ENCODE data around the gene C20orf202.

C20orf202 gene

DNA sequence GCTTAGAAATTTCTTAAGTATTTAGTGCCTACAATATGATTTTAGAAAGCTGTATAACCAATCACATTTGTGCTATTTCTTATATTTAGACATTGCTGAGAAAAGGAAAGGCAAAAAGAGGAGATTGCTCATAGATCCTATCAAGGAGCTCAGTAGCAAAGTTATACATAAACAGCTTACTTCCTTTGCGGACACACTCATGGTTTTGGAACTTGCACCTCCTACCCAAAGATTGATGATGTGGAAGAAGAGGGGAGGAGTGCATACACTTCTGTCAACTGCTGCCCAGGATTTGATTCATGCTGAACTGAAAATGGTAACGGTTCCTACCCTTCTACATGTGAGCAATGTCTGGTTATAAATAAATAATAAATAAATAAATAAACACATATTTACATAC lies 39.3 kb downstream of the C20orf202 start:
- H3K36me3 ChIP-seq (ENCODE audit: control insufficient read depth in 2 of 2, insufficient read depth in 1 of 2, low read length in 2 of 2) = no peaks in the 10 kb centered on the region
- TF ChIP-seq, protein P1, sequence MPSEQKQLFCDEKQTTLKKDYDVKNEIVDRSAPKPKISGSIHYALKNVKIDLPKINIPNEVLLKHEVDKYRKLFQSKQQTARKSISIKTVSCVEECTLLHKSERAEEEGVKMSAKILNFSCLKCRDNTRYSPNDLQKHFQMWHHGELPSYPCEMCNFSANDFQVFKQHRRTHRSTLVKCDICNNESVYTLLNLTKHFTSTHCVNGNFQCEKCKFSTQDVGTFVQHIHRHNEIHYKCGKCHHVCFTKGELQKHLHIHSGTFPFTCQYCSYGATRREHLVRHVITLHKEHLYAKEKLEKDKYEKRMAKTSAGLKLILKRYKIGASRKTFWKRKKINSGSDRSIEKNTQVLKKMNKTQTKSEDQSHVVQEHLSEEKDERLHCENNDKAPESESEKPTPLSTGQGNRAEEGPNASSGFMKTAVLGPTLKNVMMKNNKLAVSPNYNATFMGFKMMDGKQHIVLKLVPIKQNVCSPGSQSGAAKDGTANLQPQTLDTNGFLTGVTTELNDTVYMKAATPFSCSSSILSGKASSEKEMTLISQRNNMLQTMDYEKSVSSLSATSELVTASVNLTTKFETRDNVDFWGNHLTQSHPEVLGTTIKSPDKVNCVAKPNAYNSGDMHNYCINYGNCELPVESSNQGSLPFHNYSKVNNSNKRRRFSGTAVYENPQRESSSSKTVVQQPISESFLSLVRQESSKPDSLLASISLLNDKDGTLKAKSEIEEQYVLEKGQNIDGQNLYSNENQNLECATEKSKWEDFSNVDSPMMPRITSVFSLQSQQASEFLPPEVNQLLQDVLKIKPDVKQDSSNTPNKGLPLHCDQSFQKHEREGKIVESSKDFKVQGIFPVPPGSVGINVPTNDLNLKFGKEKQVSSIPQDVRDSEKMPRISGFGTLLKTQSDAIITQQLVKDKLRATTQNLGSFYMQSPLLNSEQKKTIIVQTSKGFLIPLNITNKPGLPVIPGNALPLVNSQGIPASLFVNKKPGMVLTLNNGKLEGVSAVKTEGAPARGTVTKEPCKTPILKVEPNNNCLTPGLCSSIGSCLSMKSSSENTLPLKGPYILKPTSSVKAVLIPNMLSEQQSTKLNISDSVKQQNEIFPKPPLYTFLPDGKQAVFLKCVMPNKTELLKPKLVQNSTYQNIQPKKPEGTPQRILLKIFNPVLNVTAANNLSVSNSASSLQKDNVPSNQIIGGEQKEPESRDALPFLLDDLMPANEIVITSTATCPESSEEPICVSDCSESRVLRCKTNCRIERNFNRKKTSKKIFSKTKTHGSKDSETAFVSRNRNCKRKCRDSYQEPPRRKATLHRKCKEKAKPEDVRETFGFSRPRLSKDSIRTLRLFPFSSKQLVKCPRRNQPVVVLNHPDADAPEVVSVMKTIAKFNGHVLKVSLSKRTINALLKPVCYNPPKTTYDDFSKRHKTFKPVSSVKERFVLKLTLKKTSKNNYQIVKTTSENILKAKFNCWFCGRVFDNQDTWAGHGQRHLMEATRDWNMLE (tag by site-specific recombination; conservative IDR thresholded peaks at IDR 0.05; ENCODE audit: low read depth) = no peak
- TF ChIP-seq ZNF23 (tag by site-specific recombination; IDR thresholded peaks at IDR 0.05; ENCODE audit: borderline replicate concordance) (no peak), GLIS1 (tag by site-specific recombination; IDR thresholded peaks at IDR 0.05) (no peak), FEZF1 (tag by site-specific recombination; IDR thresholded peaks at IDR 0.05) (no peak), ZBTB8A (tag by site-specific recombination; IDR thresholded peaks at IDR 0.05) (no peak), ZNF629 (tag by site-specific recombination; IDR thresholded peaks at IDR 0.05) (no peak), GLI4 (tag by site-specific recombination; IDR thresholded peaks at IDR 0.05) (no peak), ZNF623 (tag by site-specific recombination; IDR thresholded peaks at IDR 0.05) (no peak), ZNF701 (tag by site-specific recombination; IDR thresholded peaks at IDR 0.05) (no peak), ZNF24 (tag by site-specific recombination; IDR thresholded peaks at IDR 0.05) (no peak), ZNF214 (tag by site-specific recombination; IDR thresholded peaks at IDR 0.05; ENCODE audit: borderline replicate concordance) (no peak), OVOL3 (tag by site-specific recombination; IDR thresholded peaks at IDR 0.05) (no peak), MEIS1 (CRISPR knock-in tag; IDR thresholded peaks at IDR 0.05; ENCODE audit: borderline replicate concordance) (no peak), ZBTB17 (tag by site-specific recombination; IDR thresholded peaks at IDR 0.05) (no peak)
- TF ChIP-seq, protein P2, sequence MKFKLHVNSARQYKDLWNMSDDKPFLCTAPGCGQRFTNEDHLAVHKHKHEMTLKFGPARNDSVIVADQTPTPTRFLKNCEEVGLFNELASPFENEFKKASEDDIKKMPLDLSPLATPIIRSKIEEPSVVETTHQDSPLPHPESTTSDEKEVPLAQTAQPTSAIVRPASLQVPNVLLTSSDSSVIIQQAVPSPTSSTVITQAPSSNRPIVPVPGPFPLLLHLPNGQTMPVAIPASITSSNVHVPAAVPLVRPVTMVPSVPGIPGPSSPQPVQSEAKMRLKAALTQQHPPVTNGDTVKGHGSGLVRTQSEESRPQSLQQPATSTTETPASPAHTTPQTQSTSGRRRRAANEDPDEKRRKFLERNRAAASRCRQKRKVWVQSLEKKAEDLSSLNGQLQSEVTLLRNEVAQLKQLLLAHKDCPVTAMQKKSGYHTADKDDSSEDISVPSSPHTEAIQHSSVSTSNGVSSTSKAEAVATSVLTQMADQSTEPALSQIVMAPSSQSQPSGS (tag by site-specific recombination; IDR thresholded peaks at IDR 0.05; ENCODE audit: low read depth) = no peak
- TF ChIP-seq, protein P3, sequence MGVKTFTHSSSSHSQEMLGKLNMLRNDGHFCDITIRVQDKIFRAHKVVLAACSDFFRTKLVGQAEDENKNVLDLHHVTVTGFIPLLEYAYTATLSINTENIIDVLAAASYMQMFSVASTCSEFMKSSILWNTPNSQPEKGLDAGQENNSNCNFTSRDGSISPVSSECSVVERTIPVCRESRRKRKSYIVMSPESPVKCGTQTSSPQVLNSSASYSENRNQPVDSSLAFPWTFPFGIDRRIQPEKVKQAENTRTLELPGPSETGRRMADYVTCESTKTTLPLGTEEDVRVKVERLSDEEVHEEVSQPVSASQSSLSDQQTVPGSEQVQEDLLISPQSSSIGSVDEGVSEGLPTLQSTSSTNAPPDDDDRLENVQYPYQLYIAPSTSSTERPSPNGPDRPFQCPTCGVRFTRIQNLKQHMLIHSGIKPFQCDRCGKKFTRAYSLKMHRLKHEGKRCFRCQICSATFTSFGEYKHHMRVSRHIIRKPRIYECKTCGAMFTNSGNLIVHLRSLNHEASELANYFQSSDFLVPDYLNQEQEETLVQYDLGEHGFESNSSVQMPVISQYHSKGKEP (tag by site-specific recombination; IDR thresholded peaks at IDR 0.05) = no peak
- TF ChIP-seq, protein P4, sequence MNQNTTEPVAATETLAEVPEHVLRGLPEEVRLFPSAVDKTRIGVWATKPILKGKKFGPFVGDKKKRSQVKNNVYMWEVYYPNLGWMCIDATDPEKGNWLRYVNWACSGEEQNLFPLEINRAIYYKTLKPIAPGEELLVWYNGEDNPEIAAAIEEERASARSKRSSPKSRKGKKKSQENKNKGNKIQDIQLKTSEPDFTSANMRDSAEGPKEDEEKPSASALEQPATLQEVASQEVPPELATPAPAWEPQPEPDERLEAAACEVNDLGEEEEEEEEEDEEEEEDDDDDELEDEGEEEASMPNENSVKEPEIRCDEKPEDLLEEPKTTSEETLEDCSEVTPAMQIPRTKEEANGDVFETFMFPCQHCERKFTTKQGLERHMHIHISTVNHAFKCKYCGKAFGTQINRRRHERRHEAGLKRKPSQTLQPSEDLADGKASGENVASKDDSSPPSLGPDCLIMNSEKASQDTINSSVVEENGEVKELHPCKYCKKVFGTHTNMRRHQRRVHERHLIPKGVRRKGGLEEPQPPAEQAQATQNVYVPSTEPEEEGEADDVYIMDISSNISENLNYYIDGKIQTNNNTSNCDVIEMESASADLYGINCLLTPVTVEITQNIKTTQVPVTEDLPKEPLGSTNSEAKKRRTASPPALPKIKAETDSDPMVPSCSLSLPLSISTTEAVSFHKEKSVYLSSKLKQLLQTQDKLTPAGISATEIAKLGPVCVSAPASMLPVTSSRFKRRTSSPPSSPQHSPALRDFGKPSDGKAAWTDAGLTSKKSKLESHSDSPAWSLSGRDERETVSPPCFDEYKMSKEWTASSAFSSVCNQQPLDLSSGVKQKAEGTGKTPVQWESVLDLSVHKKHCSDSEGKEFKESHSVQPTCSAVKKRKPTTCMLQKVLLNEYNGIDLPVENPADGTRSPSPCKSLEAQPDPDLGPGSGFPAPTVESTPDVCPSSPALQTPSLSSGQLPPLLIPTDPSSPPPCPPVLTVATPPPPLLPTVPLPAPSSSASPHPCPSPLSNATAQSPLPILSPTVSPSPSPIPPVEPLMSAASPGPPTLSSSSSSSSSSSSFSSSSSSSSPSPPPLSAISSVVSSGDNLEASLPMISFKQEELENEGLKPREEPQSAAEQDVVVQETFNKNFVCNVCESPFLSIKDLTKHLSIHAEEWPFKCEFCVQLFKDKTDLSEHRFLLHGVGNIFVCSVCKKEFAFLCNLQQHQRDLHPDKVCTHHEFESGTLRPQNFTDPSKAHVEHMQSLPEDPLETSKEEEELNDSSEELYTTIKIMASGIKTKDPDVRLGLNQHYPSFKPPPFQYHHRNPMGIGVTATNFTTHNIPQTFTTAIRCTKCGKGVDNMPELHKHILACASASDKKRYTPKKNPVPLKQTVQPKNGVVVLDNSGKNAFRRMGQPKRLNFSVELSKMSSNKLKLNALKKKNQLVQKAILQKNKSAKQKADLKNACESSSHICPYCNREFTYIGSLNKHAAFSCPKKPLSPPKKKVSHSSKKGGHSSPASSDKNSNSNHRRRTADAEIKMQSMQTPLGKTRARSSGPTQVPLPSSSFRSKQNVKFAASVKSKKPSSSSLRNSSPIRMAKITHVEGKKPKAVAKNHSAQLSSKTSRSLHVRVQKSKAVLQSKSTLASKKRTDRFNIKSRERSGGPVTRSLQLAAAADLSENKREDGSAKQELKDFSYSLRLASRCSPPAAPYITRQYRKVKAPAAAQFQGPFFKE (tag by site-specific recombination; IDR thresholded peaks at IDR 0.05; ENCODE audit: borderline replicate concordance) = no peak
- TF ChIP-seq, protein P5, sequence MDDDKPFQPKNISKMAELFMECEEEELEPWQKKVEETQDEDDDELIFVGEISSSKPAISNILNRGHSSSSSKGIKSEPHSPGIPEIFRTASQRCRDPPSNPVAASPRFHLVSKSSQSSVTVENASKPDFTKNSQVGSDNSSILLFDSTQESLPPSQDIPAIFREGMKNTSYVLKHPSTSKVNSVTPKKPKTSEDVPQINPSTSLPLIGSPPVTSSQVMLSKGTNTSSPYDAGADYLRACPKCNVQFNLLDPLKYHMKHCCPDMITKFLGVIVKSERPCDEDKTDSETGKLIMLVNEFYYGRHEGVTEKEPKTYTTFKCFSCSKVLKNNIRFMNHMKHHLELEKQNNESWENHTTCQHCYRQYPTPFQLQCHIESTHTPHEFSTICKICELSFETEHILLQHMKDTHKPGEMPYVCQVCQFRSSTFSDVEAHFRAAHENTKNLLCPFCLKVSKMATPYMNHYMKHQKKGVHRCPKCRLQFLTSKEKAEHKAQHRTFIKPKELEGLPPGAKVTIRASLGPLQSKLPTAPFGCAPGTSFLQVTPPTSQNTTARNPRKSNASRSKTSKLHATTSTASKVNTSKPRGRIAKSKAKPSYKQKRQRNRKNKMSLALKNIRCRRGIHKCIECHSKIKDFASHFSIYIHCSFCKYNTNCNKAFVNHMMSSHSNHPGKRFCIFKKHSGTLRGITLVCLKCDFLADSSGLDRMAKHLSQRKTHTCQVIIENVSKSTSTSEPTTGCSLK (tag by site-specific recombination; IDR thresholded peaks at IDR 0.05) = no peak
- TF ChIP-seq, protein P6, sequence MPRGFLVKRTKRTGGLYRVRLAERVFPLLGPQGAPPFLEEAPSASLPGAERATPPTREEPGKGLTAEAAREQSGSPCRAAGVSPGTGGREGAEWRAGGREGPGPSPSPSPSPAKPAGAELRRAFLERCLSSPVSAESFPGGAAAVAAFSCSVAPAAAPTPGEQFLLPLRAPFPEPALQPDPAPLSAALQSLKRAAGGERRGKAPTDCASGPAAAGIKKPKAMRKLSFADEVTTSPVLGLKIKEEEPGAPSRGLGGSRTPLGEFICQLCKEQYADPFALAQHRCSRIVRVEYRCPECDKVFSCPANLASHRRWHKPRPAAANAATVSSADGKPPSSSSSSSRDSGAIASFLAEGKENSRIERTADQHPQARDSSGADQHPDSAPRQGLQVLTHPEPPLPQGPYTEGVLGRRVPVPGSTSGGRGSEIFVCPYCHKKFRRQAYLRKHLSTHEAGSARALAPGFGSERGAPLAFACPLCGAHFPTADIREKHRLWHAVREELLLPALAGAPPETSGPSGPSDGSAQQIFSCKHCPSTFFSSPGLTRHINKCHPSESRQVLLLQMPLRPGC (tag by site-specific recombination; IDR thresholded peaks at IDR 0.05) = no peak
- H3K9me3 ChIP-seq (ENCODE audit: control insufficient read depth, insufficient read depth, low read depth, low read length) = no peaks in the 10 kb centered on the region
- H3K4me3 ChIP-seq (ENCODE audit: low read depth, low read length) = no peak overlapping the region
- POLR2A ChIA-PET = no interaction called here
- CTCF ChIA-PET = interaction anchor here (1.5 kb wide), 1 partner anchor 13 kb away, joined by 4 read pairs; no protein-coding TSS in a partner anchor
- H3K27ac ChIP-seq (ENCODE audit: extremely low read depth, low read depth, low read length) = no peak overlapping the region
- H3K4me1 ChIP-seq (ENCODE audit: control insufficient read depth, insufficient read depth, low read length) = 0 out of 2 replicates have a peak, but pooled peaks cover 4% of the 10 kb centered on the region

Measured in HEK293 (cell line).